H9 (cell line): ENCODE measurements around the gene C10orf120. TPM values are rescaled to one million over a fixed set of nuclear protein-coding genes. Genes with fewer than 3 reads are reported as not detected.

ENCODE experiments used
- DNase-seq: peaks from one replicate; pipeline ENCODE4 v3.0.0-alpha.2; 2017
- H2AFZ ChIP-seq: one replicate; pipeline ENCODE4 v1.6.1; 2013; ENCODE audit warnings: mild to moderate bottlenecking, low read length, control low read depth, moderate library complexity
- H2AK5ac ChIP-seq: 2 replicates; pipeline ENCODE4 v1.6.1; 2013; ENCODE audit warnings: low read length, control low read depth, mixed read lengths; ENCODE audit not compliant: insufficient read length
- H2BK120ac ChIP-seq: one replicate; pipeline ENCODE4 v1.6.1; 2013; ENCODE audit warnings: low read depth, mild to moderate bottlenecking, low read length, control low read depth, inconsistent platforms; ENCODE audit not compliant: poor library complexity, severe bottlenecking
- H2BK12ac ChIP-seq: 2 replicates; pipeline ENCODE4 v1.6.1; 2013; ENCODE audit warnings: low read length, control low read depth, mixed read lengths, low read depth; ENCODE audit not compliant: insufficient read length
- H2BK15ac ChIP-seq: 2 replicates; pipeline ENCODE4 v1.6.1; 2013; ENCODE audit warnings: low read depth, low read length, control low read depth
- H2BK20ac ChIP-seq: one replicate; pipeline ENCODE4 v1.6.1; 2013; ENCODE audit warnings: low read depth, mild to moderate bottlenecking, low read length, control low read depth, inconsistent platforms; ENCODE audit not compliant: poor library complexity, severe bottlenecking
- H2BK5ac ChIP-seq: 2 replicates; pipeline ENCODE4 v1.6.1; 2013; ENCODE audit warnings: low read length, control low read depth, mixed read lengths; ENCODE audit not compliant: insufficient read length
- H3K14ac ChIP-seq: 2 replicates; pipeline ENCODE4 v1.6.1; 2013; ENCODE audit warnings: low read length, control low read depth; ENCODE audit not compliant: insufficient read depth
- H3K18ac ChIP-seq: 2 replicates; pipeline ENCODE4 v1.6.1; 2013; ENCODE audit warnings: low read depth, mild to moderate bottlenecking, mixed read lengths, low read length, control low read depth; ENCODE audit not compliant: insufficient read length
- H3K23ac ChIP-seq: 2 replicates; pipeline ENCODE4 v1.6.1; 2013; ENCODE audit warnings: low read length, control low read depth, mixed read lengths, low read depth; ENCODE audit not compliant: insufficient read length
- H3K23me2 ChIP-seq: 2 replicates; pipeline ENCODE4 v1.6.1; 2013; ENCODE audit warnings: low read depth, mild to moderate bottlenecking, mixed read lengths, low read length, control low read depth; ENCODE audit not compliant: insufficient read length, poor library complexity, severe bottlenecking
- H3K27ac ChIP-seq: 2 replicates; pipeline ENCODE4 v1.5.1; 2013; ENCODE audit warnings: low read length, control low read depth, mixed read lengths, low read depth; ENCODE audit not compliant: insufficient read length
- H3K27me3 ChIP-seq: 2 replicates; pipeline ENCODE4 v1.6.1; 2013; ENCODE audit warnings: low read length, control low read depth, inconsistent platforms; ENCODE audit not compliant: insufficient read depth
- H3K4ac ChIP-seq: 2 replicates; pipeline ENCODE4 v1.6.1; 2013; ENCODE audit warnings: low read depth, mild to moderate bottlenecking, control low read depth, inconsistent platforms, low read length, moderate library complexity
- H3K4me1 ChIP-seq: 2 replicates; pipeline ENCODE4 v1.6.1; 2013; ENCODE audit warnings: low read length, control low read depth, inconsistent platforms; ENCODE audit not compliant: insufficient read depth
- H3K4me2 ChIP-seq: 2 replicates; pipeline ENCODE4 v1.6.1; 2013; ENCODE audit warnings: low read length, control low read depth, mixed read lengths; ENCODE audit not compliant: insufficient read length, insufficient read depth
- H3K56ac ChIP-seq: 2 replicates; pipeline ENCODE4 v1.6.1; 2013; ENCODE audit warnings: low read depth, mild to moderate bottlenecking, mixed read lengths, low read length, control low read depth; ENCODE audit not compliant: insufficient read length
- H3K79me1 ChIP-seq: 2 replicates; pipeline ENCODE4 v1.6.1; 2013; ENCODE audit warnings: low read depth, mild to moderate bottlenecking, moderate library complexity, low read length, control low read depth, inconsistent platforms; ENCODE audit not compliant: insufficient read depth, poor library complexity, severe bottlenecking
- H3K79me2 ChIP-seq: 2 replicates; pipeline ENCODE4 v1.6.1; 2013; ENCODE audit warnings: low read length, control low read depth, inconsistent platforms; ENCODE audit not compliant: insufficient read depth
- H3K9ac ChIP-seq: 2 replicates; pipeline ENCODE4 v1.6.1; 2013; ENCODE audit warnings: low read length, control low read depth, mixed read lengths; ENCODE audit not compliant: insufficient read length; ENCODE audit errors: extremely low read depth
- H3K9me3 ChIP-seq: one replicate; pipeline ENCODE4 v1.6.1; 2013; ENCODE audit warnings: low read depth, low read length, inconsistent platforms; ENCODE audit not compliant: control insufficient read depth
- H3T11ph ChIP-seq: one replicate; pipeline ENCODE4 v1.6.1; 2013; ENCODE audit warnings: mild to moderate bottlenecking, low read length, control low read depth, inconsistent platforms
- H4K20me1 ChIP-seq: one replicate; pipeline ENCODE4 v1.6.1; 2013; ENCODE audit not compliant: control insufficient read depth, insufficient read length, insufficient read depth
- H4K5ac ChIP-seq: 2 replicates; pipeline ENCODE4 v1.6.1; 2013; ENCODE audit warnings: low read depth, mild to moderate bottlenecking, mixed read lengths, low read length, control low read depth; ENCODE audit not compliant: insufficient read length
- H4K8ac ChIP-seq: replicated peaks from 2 replicates; pipeline ENCODE4 v1.6.1; 2013; ENCODE audit warnings: low read length, control low read depth, mixed read lengths, low read depth; ENCODE audit not compliant: insufficient read length
- H4K91ac ChIP-seq: 2 replicates; pipeline ENCODE4 v1.6.1; 2013; ENCODE audit warnings: low read depth, mild to moderate bottlenecking, moderate library complexity, mixed read lengths, low read length, control low read depth; ENCODE audit not compliant: insufficient read length
- H3K27ac Mint-ChIP-seq, 3 experiments: 2 replicates in 2 of 3; 3 replicates in 1 of 3; pipeline ENCODE4 v1.8.0; 2020 to 2021; ENCODE audit warnings: mixed read lengths in 3 of 3, mild to moderate bottlenecking in 1 of 3, moderate library complexity in 1 of 3
- H3K27me3 Mint-ChIP-seq: 2 replicates; pipeline ENCODE4 v1.8.0; 2021; ENCODE audit warnings: low read depth, mild to moderate bottlenecking, moderate library complexity, mixed read lengths
- H3K36me3 Mint-ChIP-seq, 3 experiments: 2 replicates in 2 of 3; 3 replicates in 1 of 3; pipeline ENCODE4 v1.8.0; 2020 to 2021; ENCODE audit warnings: low read depth in 3 of 3, mixed read lengths in 3 of 3; ENCODE audit not compliant: insufficient read depth in 1 of 3
- H3K4me1 Mint-ChIP-seq, 2 experiments: 2 replicates each; pipeline ENCODE4 v1.8.0; 2020; ENCODE audit warnings: mixed read lengths in 2 of 2
- H3K4me3 Mint-ChIP-seq, 2 experiments: 2 replicates in 1 of 2; 3 replicates in 1 of 2; pipeline ENCODE4 v1.8.0; 2020 to 2021; ENCODE audit warnings: mild to moderate bottlenecking in 2 of 2, mixed read lengths in 2 of 2, moderate library complexity in 1 of 2
- H3K9me3 Mint-ChIP-seq, 2 experiments: 2 replicates in 1 of 2; 3 replicates in 1 of 2; pipeline ENCODE4 v1.8.0; 2020; ENCODE audit warnings: mild to moderate bottlenecking in 2 of 2, mixed read lengths in 2 of 2, moderate library complexity in 1 of 2
- CTCF ChIP-seq: fragments of 200-600 bp; sonication (generic); conservative IDR thresholded peaks from 3 replicates; pipeline ENCODE4 v1.8.0; 2021; ENCODE audit warnings: antibody characterized with exemption, mild to moderate bottlenecking
- WGBS: extraction: QIAGEN DNeasy Blood & Tissue Kit; methylation state at CpG from one replicate; pipeline ENCODE4 v1.1.7; 2013; ENCODE audit warnings: missing lambda C conversion rate, low lambda C conversion rate, mixed read lengths; ENCODE audit not compliant: insufficient read length; ENCODE audit errors: extremely low coverage; 5-methylcytosine and 5-hydroxymethylcytosine counted together
- total RNA-seq: library from RNA; stranded (reverse); gene quantifications from 2 replicates; pipeline ENCODE4 v1.2.1, GENCODE V29; 2021

C10orf120 gene
- total RNA-seq, 1 experiment from 2014 or later, result not detected

GRCh38 chr10:122673269-122673668 is 26.4 kb downstream of the C10orf120 start:
- Histone ChIP-seq H2AK5ac (no peak overlapping the region), H4K5ac (no peak overlapping the region), H2BK12ac (no peak overlapping the region), H3T11ph (no peak overlapping the region), H4K20me1 (no peaks in the 10 kb centered on the region), H3K9ac (no peak overlapping the region), H2AFZ (no peak overlapping the region), H3K23ac (no peak overlapping the region), H3K14ac (no peak overlapping the region), H2BK20ac (no peak overlapping the region), H3K27me3 (no peaks in the 10 kb centered on the region), H2BK120ac (no peak overlapping the region), H3K9me3 (no peaks in the 10 kb centered on the region), H2BK15ac (no peak overlapping the region), H3K4ac (no peak overlapping the region), H3K23me2 (no peaks in the 10 kb centered on the region), H3K4me1 (no peaks in the 10 kb centered on the region), H3K56ac (no peak overlapping the region), H3K79me1 (no peaks in the 10 kb centered on the region), H3K27ac (no peak overlapping the region), H3K79me2 (no peaks in the 10 kb centered on the region), H4K91ac (no peak overlapping the region), H2BK5ac (no peak overlapping the region), H3K18ac (no peak overlapping the region), H4K8ac (no peak overlapping the region), H3K4me2 (no peak overlapping the region)
- WGBS, result no CpG with 5 or more reads among the region's 6 CpGs
- Mint-ChIP-seq H3K27ac (no peak overlapping the region), H3K4me3 (no peak overlapping the region), H3K27me3 (peaks cover 3% of the 10 kb centered on the region; the same call in 1 of the 2 replicates), H3K4me1 (peaks cover 6 to 7% of the 10 kb centered on the region in 2 experiments; a peak in 2 of 4 replicates), H3K36me3 (no peaks in the 10 kb centered on the region), H3K9me3 (no peaks in the 10 kb centered on the region; a peak in 1 of 5 replicates)
- TF ChIP-seq CTCF, result no peak
- no peak for DNase-seq
